ENCODE measurements around the gene LYST.

Gene LYST

DNA sequence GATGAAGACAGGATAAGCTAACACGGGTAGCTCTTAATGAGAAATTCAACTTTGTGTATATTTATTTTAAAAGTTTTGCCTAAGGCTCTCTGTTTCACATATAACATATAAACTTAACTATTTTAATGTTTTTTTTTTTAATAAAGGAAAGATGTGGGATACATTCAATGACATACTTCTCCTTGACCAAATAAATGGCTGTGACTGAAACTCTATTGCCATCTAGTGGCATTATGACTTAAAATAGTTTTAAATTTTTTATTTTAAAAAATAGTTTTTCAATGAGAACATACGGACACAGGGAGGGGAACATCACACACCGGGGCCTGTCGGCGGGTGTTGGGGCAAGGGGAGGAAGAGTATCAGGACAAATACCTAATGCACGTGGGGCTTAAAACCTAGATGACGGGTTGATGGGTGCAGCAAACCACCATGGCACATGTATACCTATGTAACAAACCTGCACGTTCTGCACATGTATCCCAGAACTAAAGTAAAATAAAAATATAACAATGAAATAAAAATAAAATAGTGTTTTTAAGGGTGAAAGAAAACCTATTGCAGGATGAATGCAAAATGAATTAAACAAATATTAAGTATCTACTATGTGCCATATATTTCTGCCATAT, 83.4 kb downstream of the LYST start:
- TF ChIP-seq, protein P1, sequence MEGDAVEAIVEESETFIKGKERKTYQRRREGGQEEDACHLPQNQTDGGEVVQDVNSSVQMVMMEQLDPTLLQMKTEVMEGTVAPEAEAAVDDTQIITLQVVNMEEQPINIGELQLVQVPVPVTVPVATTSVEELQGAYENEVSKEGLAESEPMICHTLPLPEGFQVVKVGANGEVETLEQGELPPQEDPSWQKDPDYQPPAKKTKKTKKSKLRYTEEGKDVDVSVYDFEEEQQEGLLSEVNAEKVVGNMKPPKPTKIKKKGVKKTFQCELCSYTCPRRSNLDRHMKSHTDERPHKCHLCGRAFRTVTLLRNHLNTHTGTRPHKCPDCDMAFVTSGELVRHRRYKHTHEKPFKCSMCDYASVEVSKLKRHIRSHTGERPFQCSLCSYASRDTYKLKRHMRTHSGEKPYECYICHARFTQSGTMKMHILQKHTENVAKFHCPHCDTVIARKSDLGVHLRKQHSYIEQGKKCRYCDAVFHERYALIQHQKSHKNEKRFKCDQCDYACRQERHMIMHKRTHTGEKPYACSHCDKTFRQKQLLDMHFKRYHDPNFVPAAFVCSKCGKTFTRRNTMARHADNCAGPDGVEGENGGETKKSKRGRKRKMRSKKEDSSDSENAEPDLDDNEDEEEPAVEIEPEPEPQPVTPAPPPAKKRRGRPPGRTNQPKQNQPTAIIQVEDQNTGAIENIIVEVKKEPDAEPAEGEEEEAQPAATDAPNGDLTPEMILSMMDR (conservative IDR thresholded peaks at IDR 0.05; ENCODE audit: low read length) = peak; percentile 55
- TF ChIP-seq EZH2phosphoT487 (IDR thresholded peaks at IDR 0.05; ENCODE audit: borderline replicate concordance) = no peak
- Histone ChIP-seq H3K4me2 (ENCODE audit: low read depth, low read length, poor library complexity, severe bottlenecking) (no peak overlapping the region), H4K20me1 (ENCODE audit: insufficient read depth, low read length, poor library complexity, severe bottlenecking) (no peaks in the 10 kb centered on the region), H3K4me1 (ENCODE audit: insufficient read depth, low read length, poor library complexity, severe bottlenecking) (no peaks in the 10 kb centered on the region), H2AFZ (ENCODE audit: low read length) (no peak overlapping the region), H3F3A (ENCODE audit: low read depth) (no peaks in the 10 kb centered on the region), H3K9ac (ENCODE audit: low read depth, low read length, poor library complexity, severe bottlenecking) (no peak overlapping the region), H3K4me3 (ENCODE audit: low read length, poor library complexity, severe bottlenecking) (no peak overlapping the region), H3K9me2 (replicated peaks; ENCODE audit: low read depth, low read length) (no peaks in the 10 kb centered on the region), H3K9me3 (ENCODE audit: insufficient read depth, low read depth, low read length) (no peaks in the 10 kb centered on the region), H3K27me3 (ENCODE audit: insufficient read depth, low read length, poor library complexity, severe bottlenecking) (no peaks in the 10 kb centered on the region), H3K36me3 (ENCODE audit: insufficient read depth, low read length) (no peaks in the 10 kb centered on the region), H3K79me2 (ENCODE audit: insufficient read depth, low read length) (no peaks in the 10 kb centered on the region)

DNA sequence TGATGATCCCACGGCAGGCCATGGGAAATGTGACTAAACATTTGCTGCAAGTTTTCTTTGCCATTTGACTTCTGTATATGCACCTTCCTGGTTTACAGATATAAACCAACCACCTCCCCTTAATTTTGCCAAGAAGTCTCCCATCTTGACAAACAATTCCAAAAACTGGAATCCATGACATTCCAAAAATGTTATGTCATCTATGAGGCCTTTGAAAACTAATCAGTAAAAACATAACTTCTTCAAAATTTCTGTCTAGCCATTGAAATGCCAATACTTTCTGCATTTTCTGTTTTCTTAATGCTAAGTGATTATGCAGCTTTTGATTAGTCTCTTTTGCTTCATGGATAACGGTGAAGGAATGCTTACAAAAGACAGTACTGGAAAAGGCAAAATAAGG, 84.1 kb downstream of the LYST start:
- Histone ChIP-seq H3K4me2 (ENCODE audit: low read depth, low read length, poor library complexity, severe bottlenecking) (no peak overlapping the region), H3K36me3 (ENCODE audit: insufficient read depth, low read length) (no peaks in the 10 kb centered on the region), H3K9ac (ENCODE audit: low read depth, low read length, poor library complexity, severe bottlenecking) (no peak overlapping the region), H4K20me1 (ENCODE audit: insufficient read depth, low read length, poor library complexity, severe bottlenecking) (no peaks in the 10 kb centered on the region), H3K4me3 (ENCODE audit: low read length, poor library complexity, severe bottlenecking) (no peak overlapping the region), H3K4me1 (ENCODE audit: insufficient read depth, low read length, poor library complexity, severe bottlenecking) (no peaks in the 10 kb centered on the region), H3K27me3 (ENCODE audit: insufficient read depth, low read length, poor library complexity, severe bottlenecking) (no peaks in the 10 kb centered on the region), H3K9me2 (replicated peaks; ENCODE audit: low read depth, low read length) (no peaks in the 10 kb centered on the region), H3K9me3 (ENCODE audit: insufficient read depth, low read depth, low read length) (no peaks in the 10 kb centered on the region), H2AFZ (ENCODE audit: low read length) (no peak overlapping the region), H3K79me2 (ENCODE audit: insufficient read depth, low read length) (no peaks in the 10 kb centered on the region), H3F3A (ENCODE audit: low read depth) (no peaks in the 10 kb centered on the region)
- TF ChIP-seq, protein P1 (conservative IDR thresholded peaks at IDR 0.05; ENCODE audit: low read length) = no peak
- TF ChIP-seq EZH2phosphoT487 (IDR thresholded peaks at IDR 0.05; ENCODE audit: borderline replicate concordance) = no peak

DNA sequence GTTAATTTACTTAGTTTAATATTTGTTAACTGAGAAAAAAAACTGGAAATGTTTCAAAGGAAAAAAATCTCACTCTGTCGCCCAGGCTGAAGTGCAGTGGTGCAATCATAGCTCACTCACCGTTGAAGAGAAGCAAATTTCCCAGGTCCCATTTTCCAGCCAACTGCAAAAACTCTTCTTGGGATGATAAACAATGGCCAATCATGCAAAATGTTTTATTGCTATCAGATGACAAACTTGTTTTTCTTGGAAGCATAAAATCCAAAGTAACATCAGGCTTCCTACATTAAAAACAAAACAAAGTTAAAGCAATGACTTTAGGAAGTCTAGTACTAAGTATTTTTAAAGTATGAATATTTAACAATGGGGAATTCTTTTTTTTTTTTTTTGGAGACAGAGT, 84.9 kb downstream of the LYST start:
- H3K4me1 ChIP-seq (ENCODE audit: insufficient read depth, low read length, poor library complexity, severe bottlenecking) = no peaks in the 10 kb centered on the region
- no peaks in the 10 kb centered on the region for H3K36me3 ChIP-seq (ENCODE audit: insufficient read depth, low read length)
- no peaks in the 10 kb centered on the region for H4K20me1 ChIP-seq (ENCODE audit: insufficient read depth, low read length, poor library complexity, severe bottlenecking)
- H3K9me2 ChIP-seq (replicated peaks; ENCODE audit: low read depth, low read length) = no peaks in the 10 kb centered on the region
- no peaks in the 10 kb centered on the region for H3F3A ChIP-seq (ENCODE audit: low read depth)
- no peak overlapping the region for H2AFZ ChIP-seq (ENCODE audit: low read length)
- no peaks in the 10 kb centered on the region for H3K9me3 ChIP-seq (ENCODE audit: insufficient read depth, low read depth, low read length)
- H3K9ac ChIP-seq (ENCODE audit: low read depth, low read length, poor library complexity, severe bottlenecking) = no peak overlapping the region
- no peaks in the 10 kb centered on the region for H3K27me3 ChIP-seq (ENCODE audit: insufficient read depth, low read length, poor library complexity, severe bottlenecking)
- no peak overlapping the region for H3K4me3 ChIP-seq (ENCODE audit: low read length, poor library complexity, severe bottlenecking)
- TF ChIP-seq EZH2phosphoT487 (IDR thresholded peaks at IDR 0.05; ENCODE audit: borderline replicate concordance) = no peak
- TF ChIP-seq, protein P1 (conservative IDR thresholded peaks at IDR 0.05; ENCODE audit: low read length) = no peak
- no peak overlapping the region for H3K4me2 ChIP-seq (ENCODE audit: low read depth, low read length, poor library complexity, severe bottlenecking)
- no peaks in the 10 kb centered on the region for H3K79me2 ChIP-seq (ENCODE audit: insufficient read depth, low read length)
